GM19467 (cell line): ENCODE data around the gene SETD2.

ENCODE experiments used
- ATAC-seq: cut with Tn5 transposase; IDR thresholded peaks from one replicate; pipeline ENCODE4 v1.9.1; 2021; ENCODE audit warnings: mild to moderate bottlenecking, moderate library complexity; ENCODE audit not compliant: unreplicated experiment

The SETD2 gene

GRCh38 chr3:47012342-47013230 is 151.3 kb downstream of the SETD2 start:
- no peak for ATAC-seq

DNA sequence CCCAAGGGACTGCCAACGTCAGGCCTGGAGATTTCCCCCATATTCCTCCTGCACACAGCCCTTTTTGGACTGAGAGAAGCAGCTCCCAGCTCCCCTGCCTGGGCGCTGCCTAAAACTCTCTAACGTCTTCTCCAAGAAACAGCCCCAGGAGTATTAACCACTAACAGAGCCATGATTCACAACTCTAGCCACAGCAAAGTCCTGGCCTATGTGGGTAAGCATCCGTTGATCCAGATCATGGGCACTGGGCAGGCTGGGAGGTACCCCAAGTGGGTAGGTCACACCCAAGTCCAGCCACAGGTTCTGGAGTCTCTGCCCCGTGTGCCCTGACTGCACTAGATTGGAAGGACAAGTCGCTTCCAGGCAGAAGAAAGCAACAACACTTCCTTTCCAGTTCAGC is 152.5 kb downstream of the SETD2 start:
- ATAC-seq, result no peak

GRCh38 chr3:47010910-47011309 is 153.0 kb downstream of the SETD2 start:
- ATAC-seq, result no peak

DNA sequence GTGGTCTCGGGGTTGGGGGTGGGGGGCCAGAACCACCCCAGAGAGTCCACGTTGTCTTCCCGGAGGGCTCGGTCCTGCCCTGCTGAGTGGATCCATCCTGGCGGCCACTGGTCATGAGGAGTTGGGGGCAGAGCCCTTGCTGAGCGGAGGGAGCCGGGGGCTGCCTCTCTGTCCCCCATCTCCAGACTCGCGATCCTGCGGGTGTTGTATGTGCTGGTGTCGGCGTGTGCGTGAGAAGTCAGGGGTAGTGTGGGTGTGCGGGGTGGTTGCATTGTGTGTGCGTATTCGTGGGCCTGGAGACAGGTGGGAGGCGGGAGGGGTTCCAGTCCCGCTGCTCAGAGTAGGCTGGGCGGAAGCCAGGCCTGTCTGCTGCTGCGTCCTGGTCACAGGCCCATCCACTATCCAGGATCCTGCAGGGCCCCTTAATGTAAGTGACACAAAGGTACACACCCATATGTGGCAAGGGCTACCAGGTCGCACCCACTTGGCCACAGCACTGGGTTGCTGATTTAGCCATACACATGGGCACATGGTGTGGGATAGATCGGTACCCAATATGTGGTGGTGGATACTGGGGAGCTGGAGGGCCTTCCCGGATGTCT is 153.7 kb downstream of the SETD2 start:
- ATAC-seq, result no peak

- peak; percentile 69 for ATAC-seq
These were observed 154.4 kb downstream of the SETD2 start for GRCh38 chr3:47009225-47010110.

- no peak for ATAC-seq
These were observed 155.1 kb downstream of the SETD2 start for GRCh38 chr3:47008851-47009224.

- ATAC-seq, result no peak
These were observed 155.6 kb downstream of the SETD2 start for GRCh38 chr3:47008234-47008796.

GRCh38 chr3:47007482-47008233 is 156.3 kb downstream of the SETD2 start:
- no peak for ATAC-seq

- ATAC-seq, result no peak
These were observed 156.9 kb downstream of the SETD2 start for GRCh38 chr3:47007001-47007400.

- no peak for ATAC-seq
These were observed 157.7 kb downstream of the SETD2 start for GRCh38 chr3:47006145-47006651.

DNA sequence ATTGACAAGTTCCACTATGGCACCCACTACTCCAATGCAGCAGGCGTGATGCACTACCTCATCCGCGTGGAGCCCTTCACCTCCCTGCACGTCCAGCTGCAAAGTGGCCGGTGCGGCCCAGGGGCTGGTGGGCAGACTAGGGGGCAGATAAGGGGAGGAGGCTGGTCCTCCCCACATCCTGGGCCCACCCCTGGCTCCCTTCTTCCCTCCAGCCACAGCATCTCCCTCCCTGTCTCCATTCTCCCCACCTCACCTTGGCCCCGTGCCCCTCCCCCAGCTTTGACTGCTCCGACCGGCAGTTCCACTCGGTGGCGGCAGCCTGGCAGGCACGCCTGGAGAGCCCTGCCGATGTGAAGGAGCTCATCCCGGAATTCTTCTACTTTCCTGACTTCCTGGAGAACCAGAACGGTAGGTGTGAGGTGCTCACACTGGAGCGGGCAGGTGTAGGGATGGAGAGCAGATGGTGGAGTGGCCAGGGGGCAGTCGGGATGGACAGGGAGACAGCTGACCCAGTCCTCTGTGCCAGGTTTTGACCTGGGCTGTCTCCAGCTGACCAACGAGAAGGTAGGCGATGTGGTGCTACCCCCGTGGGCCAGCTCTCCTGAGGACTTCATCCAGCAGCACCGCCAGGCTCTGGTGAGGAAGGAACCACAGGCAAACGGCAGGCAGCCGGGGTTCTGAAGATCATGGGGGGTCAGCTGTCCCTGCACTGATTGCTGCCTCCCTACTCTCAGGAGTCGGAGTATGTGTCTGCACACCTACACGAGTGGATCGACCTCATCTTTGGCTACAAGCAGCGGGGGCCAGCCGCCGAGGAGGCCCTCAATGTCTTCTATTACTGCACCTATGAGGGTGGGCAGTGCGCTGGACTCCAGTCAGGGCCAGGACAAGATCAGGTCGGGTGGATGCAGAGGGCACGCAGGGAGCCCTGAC is 158.4 kb downstream of the SETD2 start:
- no peak for ATAC-seq

- ATAC-seq, result no peak
These were observed 159.3 kb downstream of the SETD2 start for GRCh38 chr3:47004369-47005211.

DNA sequence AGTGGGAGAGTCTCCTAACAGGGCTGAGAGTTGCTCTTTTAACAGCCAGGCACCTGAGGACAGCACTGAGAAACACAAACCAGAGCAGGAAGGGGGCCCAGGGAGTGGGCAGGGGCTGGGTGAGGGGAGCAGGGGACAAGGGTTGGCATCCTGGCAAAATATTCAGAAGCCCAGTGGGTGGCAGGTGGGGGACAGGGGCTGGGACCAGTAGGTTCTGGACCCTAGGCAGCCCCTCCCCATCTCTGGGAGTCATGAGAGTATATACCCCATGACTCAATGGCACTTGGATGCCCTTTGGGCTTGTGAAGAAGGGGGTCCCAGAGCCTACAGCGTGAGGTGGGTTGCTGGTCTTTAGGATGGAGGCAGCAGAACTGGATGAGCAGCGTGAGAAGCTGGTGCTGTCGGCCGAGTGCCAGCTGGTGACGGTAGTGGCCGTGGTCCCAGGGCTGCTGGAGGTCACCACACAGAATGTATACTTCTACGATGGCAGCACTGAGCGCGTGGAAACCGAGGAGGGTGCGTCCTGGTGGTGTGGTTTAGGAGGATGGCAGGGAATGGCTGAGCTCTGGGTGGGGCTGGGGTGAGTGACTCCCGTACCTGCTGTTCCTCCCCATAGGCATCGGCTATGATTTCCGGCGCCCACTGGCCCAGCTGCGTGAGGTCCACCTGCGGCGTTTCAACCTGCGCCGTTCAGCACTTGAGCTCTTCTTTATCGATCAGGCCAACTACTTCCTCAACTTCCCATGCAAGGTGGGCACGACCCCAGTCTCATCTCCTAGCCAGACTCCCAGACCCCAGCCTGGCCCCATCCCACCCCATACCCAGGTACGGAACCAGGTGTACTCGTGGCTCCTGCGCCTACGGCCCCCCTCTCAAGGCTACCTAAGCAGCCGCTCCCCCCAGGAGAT is 160.2 kb downstream of the SETD2 start:
- ATAC-seq, result no peak

- no peak for ATAC-seq
These were observed 160.9 kb downstream of the SETD2 start for GRCh38 chr3:47003056-47003410.

DNA sequence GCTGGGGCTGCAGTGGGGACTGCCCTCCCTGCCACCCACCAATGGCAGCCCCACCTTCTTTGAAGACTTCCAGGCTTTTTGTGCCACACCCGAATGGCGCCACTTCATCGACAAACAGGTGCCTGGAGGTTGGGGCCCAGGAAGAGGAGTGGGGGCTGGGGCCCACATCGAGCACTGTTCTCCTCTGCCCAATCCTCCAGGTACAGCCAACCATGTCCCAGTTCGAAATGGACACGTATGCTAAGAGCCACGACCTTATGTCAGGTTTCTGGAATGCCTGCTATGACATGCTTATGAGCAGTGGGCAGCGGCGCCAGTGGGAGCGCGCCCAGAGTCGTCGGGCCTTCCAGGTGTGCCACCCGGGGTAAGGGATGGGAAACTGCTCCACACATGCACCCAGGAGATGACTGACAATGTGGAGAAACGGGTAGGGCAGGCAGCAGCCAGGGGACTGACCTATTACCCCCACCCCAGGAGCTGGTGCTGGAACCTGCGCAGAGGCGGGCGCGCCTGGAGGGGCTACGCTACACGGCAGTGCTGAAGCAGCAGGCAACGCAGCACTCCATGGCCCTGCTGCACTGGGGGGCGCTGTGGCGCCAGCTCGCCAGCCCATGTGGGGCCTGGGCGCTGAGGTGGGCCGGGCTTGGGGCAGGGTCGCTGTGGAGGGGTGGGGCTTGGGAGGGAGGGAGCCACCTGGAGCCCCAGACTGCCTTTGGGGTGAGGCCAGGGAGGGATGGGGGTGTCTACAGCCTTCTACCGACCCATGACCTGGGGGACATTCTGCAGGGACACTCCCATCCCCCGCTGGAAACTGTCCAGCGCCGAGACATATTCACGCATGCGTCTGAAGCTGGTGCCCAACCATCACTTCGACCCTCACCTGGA is 161.5 kb downstream of the SETD2 start:
- ATAC-seq, result no peak

- no peak for ATAC-seq
These were observed 162.2 kb downstream of the SETD2 start for GRCh38 chr3:47001731-47002170.
